GM12872 (cell line): ENCODE measurements around the gene XK.

Experiments used
- CTCF ChIP-seq: IDR thresholded peaks from 3 replicates; pipeline ENCODE4 v1.5.1; 2011; ENCODE audit warnings: low read depth, mild to moderate bottlenecking, low read length, moderate library complexity; ENCODE audit not compliant: insufficient read depth

Gene XK

GRCh38 chrX:37776283-37776986 lies 90.8 kb downstream of the XK start:
- TF ChIP-seq CTCF, result no peak

GRCh38 chrX:37776987-37777325 lies 91.4 kb downstream of the XK start:
- no peak for TF ChIP-seq CTCF

- no peak for TF ChIP-seq CTCF
Observed at GRCh38 chrX:37779857-37780256, 94.3 kb downstream of the XK start, which contains the start of gene CYBB. TSS of gene CYBB (plus strand) at chrX:37780059. CDS start at chrX:37780078, 19 bp downstream.

- TF ChIP-seq CTCF, result no peak
Observed at GRCh38 chrX:37781081-37781480, 95.5 kb downstream of the XK start.
